ENCODE data around the gene GCSH. TPM values are rescaled to one million over a fixed set of nuclear protein-coding genes. Genes with fewer than 3 reads are reported as not detected.

Gene GCSH
- total RNA-seq, 1 experiment from 2014 or later = 117 TPM

DNA sequence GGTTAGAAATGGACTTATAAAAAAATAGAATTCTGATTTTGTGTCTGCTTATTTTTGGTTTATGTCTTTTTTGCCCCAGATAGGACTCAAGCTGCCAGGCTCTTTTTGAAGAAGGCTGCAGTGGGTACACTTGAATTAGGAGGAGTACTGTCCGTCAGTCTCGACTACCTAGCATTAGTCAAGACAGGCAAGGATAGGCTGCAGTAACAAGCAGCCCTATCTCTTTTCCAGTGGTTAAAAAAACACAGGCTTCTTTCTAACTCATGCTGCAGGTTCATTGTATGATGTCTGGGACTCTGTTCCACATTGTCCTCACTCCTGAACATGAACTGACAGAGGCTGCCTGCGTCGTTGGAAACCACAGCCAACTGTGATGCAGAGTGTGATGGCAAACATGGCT, 27.1 kb downstream of the GCSH start:
- BruUV-seq (replicated peaks) = no TSS peak
- Histone ChIP-seq H3K9me3 (ENCODE audit: control insufficient read depth in 1 of 2, insufficient read depth in 1 of 2, low read depth in 1 of 2, low read length in 2 of 2) (no peaks in the 10 kb centered on the region), H3K36me3 (ENCODE audit: control insufficient read depth in 1 of 2, insufficient read depth in 2 of 2, low read length in 2 of 2) (no peaks in the 10 kb centered on the region), H2AFZ (ENCODE audit: low read depth, low read length, poor library complexity, severe bottlenecking) (no peak overlapping the region), H3K4me1 (ENCODE audit: control insufficient read depth in 1 of 2, insufficient read depth in 2 of 2, low read length in 2 of 2) (peaks cover 0 to 9% of the 10 kb centered on the region in 2 experiments; a peak in 2 of 4 replicates), H3K27me3 (ENCODE audit: insufficient read depth, low read length) (no peaks in the 10 kb centered on the region), H3K4me2 (ENCODE audit: low read length) (no peak overlapping the region), H4K20me1 (ENCODE audit: insufficient read depth) (no peaks in the 10 kb centered on the region), H3K9me2 (ENCODE audit: insufficient read depth) (no peaks in the 10 kb centered on the region), H3K9ac (ENCODE audit: low read length) (no peak overlapping the region), H3K79me2 (ENCODE audit: insufficient read depth, low read length) (no peaks in the 10 kb centered on the region), H3K4me3 (replicated peaks in 1 of 2; ENCODE audit: low read depth in 1 of 2, low read length in 2 of 2) (no peak overlapping the region), H3K27ac (ENCODE audit: low read depth, low read length) (no peak overlapping the region)
- ChIA-PET CTCF (no interaction called here), POLR2A (no interaction called here), RAD21 (ENCODE audit: low non-redundant PET in 1 of 2, low total read pairs in 2 of 2, uncharacterized antibody in 2 of 2, unreplicated experiment in 2 of 2) (no interaction called here)
- DNase-seq (ENCODE audit: low read depth, low spot score) (no peak), ATAC-seq (no peak)
- intact Hi-C loops (cut with micrococcal nuclease) = no loop called here
- TF ChIP-seq EGR1 (IDR thresholded peaks at IDR 0.05; ENCODE audit: low read depth) (no peak), TCF7L2 (IDR thresholded peaks at IDR 0.05; ENCODE audit: borderline replicate concordance, extremely low read depth, insufficient read depth, insufficient read length) (no peak), ZFX (IDR thresholded peaks at IDR 0.05) (no peak), YY1 (IDR thresholded peaks at IDR 0.05; ENCODE audit: extremely low read depth, insufficient replicate concordance, low read depth, low read length) (no peak), ZNF274 (IDR thresholded peaks at IDR 0.05; ENCODE audit: low read depth, low read length) (no peak), SRF (IDR thresholded peaks at IDR 0.05; ENCODE audit: low read depth) (no peak), EZH2 (IDR thresholded peaks at IDR 0.05) (no peak), ELF1 (IDR thresholded peaks at IDR 0.05; ENCODE audit: borderline replicate concordance, low read depth) (no peak)
- TF ChIP-seq, protein P1, sequence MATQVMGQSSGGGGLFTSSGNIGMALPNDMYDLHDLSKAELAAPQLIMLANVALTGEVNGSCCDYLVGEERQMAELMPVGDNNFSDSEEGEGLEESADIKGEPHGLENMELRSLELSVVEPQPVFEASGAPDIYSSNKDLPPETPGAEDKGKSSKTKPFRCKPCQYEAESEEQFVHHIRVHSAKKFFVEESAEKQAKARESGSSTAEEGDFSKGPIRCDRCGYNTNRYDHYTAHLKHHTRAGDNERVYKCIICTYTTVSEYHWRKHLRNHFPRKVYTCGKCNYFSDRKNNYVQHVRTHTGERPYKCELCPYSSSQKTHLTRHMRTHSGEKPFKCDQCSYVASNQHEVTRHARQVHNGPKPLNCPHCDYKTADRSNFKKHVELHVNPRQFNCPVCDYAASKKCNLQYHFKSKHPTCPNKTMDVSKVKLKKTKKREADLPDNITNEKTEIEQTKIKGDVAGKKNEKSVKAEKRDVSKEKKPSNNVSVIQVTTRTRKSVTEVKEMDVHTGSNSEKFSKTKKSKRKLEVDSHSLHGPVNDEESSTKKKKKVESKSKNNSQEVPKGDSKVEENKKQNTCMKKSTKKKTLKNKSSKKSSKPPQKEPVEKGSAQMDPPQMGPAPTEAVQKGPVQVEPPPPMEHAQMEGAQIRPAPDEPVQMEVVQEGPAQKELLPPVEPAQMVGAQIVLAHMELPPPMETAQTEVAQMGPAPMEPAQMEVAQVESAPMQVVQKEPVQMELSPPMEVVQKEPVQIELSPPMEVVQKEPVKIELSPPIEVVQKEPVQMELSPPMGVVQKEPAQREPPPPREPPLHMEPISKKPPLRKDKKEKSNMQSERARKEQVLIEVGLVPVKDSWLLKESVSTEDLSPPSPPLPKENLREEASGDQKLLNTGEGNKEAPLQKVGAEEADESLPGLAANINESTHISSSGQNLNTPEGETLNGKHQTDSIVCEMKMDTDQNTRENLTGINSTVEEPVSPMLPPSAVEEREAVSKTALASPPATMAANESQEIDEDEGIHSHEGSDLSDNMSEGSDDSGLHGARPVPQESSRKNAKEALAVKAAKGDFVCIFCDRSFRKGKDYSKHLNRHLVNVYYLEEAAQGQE (IDR thresholded peaks at IDR 0.05; ENCODE audit: low read depth) = no peak
- TF ChIP-seq, protein P2, sequence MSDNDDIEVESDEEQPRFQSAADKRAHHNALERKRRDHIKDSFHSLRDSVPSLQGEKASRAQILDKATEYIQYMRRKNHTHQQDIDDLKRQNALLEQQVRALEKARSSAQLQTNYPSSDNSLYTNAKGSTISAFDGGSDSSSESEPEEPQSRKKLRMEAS (IDR thresholded peaks at IDR 0.05) = no peak
- TF ChIP-seq, protein P3, sequence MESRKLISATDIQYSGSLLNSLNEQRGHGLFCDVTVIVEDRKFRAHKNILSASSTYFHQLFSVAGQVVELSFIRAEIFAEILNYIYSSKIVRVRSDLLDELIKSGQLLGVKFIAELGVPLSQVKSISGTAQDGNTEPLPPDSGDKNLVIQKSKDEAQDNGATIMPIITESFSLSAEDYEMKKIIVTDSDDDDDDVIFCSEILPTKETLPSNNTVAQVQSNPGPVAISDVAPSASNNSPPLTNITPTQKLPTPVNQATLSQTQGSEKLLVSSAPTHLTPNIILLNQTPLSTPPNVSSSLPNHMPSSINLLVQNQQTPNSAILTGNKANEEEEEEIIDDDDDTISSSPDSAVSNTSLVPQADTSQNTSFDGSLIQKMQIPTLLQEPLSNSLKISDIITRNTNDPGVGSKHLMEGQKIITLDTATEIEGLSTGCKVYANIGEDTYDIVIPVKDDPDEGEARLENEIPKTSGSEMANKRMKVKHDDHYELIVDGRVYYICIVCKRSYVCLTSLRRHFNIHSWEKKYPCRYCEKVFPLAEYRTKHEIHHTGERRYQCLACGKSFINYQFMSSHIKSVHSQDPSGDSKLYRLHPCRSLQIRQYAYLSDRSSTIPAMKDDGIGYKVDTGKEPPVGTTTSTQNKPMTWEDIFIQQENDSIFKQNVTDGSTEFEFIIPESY (IDR thresholded peaks at IDR 0.05; ENCODE audit: extremely low read depth, insufficient replicate concordance, low read length) = no peak

Measured in HCT116 (cell line).